ENCODE results near the gene PCNX3.
A peak's percentile ranks its signal among the peaks of the same experiment; 100 is the strongest.

PCNX3 gene

DNA sequence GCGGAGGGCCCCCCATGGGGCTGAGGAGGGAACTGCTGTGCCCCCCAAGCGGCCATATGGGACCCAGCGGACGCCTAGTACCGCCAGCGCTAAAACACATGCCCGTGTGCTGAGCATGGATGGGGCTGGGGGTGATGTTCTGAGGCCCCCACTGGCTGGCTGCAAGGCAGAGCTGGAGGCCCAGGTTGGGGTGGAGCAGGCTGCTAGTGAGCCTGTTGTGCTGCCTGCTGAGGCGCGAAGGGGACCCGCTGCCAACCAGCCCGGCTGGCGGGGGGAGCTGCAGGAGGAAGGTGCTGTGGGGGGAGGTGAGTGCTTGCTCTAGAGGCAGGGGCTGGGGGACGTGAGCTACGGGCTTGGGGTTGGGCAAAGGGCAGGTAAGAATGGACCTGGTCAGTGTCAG is 3.2 kb downstream of the PCNX3 start:
- no peak for DNase-seq (ENCODE audit: extremely low read depth in 1 of 2, low read depth in 1 of 2)

DNA sequence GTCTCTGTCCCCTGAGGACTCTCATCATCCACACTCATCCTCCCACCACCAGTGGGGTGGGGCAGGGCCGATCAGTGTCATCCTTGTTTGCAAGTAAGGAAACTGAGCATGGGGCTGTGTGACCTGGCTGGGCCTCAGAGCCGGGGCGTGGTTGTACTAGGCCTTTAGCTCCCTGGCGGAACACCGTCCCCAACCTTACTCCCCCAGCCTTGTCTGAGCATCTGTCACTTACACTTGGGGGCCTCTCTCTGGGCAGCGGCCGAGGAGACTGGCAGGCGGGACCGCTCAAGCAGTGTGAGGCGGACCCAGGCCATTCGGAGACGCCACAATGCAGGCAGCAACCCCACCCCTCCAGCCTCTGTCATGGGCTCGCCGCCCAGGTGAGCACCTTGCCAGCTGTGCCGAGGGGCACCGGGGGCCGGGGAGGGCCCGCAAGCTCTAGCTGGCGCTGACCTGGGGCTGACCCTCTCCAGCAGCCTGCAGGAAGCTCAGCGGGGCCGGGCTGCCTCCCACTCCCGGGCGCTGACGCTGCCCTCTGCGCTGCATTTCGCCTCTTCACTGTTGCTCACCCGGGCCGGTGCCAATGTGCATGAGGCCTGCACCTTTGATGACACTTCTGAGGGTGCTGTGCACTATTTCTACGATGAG is 3.8 kb downstream of the PCNX3 start:
- DNase-seq (ENCODE audit: extremely low read depth in 1 of 2, low read depth in 1 of 2) = no peak

DNA sequence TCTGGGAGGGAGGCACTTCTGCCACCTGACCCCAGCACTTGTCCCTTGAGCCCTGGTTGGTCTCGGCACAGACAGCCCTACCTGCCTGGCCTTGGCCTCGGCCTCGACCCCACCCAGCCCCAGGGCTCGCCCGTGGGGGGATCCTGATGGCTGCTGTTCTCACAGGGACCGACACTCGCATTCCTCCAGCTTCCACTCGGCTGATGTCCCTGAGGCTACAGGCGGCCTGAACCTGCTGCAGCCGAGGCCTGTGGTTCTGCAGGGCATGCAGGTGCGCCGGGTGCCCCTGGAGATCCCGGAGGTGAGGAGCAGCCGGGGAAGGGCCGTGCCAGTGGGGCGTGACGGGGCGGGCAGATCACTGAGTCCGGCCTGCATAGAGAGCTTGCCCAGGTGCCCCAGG is 5.1 kb downstream of the PCNX3 start:
- no peak for DNase-seq (ENCODE audit: extremely low read depth in 1 of 2, low read depth in 1 of 2)

DNA sequence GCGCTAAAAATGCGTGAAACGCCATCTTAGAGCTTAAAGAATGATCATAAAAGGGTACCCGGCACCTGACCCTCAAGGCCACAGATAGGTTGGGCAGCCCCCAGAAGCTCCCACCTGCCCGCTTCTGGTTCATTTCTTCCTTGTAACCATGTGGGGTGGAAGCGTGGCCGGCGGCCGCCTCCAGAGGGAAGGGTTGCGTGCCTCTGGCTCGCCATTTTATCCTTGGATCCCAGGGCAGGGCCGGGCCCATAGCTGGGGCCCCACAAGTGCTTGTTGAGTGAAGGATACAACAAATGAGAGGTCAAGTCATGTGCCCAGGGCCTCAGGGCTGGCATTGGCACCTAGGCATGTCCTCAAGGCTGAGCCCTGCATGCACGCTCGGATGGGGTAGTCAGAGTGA is 5.9 kb downstream of the PCNX3 start:
- no peak for DNase-seq (ENCODE audit: extremely low read depth in 1 of 2, low read depth in 1 of 2)

DNA sequence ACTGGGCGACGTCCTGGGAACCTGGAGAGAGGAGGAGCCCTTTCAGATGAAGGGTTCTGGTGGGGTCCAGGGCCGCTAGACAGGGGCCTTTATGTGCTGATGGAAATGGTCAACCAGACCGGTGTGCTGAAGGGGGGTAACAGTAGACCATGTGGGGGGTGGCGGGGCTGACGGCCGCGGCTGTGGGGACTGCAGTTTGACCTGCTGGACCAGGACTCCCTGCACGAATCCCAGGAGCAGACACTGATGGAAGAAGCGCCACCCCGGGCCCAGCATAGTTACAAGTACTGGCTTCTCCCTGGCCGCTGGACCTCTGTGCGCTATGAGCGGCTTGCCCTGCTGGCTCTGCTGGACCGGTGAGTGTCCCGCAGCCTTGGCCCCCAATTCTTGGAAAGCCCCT is 6.4 kb downstream of the PCNX3 start:
- no peak for DNase-seq (ENCODE audit: extremely low read depth in 1 of 2, low read depth in 1 of 2)

DNA sequence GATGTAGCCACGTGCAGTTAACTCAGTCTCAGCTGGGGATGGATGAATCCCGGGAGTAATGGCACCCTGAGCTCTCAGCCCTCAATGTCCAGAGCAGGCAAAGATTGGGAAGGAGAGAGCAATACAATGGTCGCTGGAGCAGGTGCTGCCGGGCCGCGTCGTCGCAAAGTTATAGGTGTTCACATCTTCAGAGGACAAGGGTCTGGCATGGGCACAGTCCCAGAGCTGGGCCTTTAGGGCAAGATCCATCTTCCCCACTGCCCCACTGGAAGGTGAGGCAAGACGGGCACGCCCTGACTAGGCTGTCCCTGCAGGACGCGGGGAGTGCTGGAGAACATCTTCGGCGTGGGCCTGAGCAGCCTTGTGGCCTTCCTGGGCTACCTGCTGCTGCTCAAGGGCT is 7.6 kb downstream of the PCNX3 start:
- DNase-seq (ENCODE audit: extremely low read depth in 1 of 2, low read depth in 1 of 2) = no peak

DNA sequence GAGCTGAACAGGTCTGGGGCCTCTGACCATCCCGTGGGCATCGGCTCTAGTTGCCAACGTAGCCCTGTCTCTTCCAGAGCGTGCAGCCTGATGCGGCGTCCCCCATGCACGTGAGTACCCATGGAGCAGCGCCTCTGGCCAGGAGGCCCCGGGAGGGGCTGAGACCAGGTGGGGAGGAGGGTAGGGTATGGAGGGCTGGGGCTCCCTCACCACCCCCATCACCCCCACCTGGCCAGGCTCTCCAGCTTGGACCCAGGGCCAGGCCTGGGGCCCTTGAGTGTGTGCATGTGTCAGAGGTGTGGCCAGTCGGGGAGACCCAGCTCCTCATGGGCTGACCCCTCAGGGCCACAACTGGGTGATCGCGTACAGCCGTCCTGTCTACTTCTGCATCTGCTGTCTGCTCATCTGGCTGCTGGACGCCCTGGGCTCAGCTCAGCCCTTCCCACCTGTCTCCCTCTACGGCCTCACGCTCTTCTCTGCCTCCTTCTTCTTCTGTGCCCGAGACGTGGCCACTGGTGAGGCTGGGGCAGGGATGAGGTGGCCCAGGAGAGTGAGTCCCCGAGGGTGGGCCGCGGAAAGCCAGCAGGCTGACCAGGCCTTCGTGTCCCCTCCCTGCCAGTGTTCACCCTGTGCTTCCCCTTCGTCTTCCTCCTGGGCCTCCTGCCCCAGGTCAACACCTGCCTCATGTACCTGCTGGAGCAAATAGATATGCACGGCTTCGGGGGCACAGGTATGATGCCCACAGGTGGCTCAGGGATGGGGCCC is 8.5 kb downstream of the PCNX3 start:
- DNase-seq (ENCODE audit: extremely low read depth in 1 of 2, low read depth in 1 of 2) = no peak

DNA sequence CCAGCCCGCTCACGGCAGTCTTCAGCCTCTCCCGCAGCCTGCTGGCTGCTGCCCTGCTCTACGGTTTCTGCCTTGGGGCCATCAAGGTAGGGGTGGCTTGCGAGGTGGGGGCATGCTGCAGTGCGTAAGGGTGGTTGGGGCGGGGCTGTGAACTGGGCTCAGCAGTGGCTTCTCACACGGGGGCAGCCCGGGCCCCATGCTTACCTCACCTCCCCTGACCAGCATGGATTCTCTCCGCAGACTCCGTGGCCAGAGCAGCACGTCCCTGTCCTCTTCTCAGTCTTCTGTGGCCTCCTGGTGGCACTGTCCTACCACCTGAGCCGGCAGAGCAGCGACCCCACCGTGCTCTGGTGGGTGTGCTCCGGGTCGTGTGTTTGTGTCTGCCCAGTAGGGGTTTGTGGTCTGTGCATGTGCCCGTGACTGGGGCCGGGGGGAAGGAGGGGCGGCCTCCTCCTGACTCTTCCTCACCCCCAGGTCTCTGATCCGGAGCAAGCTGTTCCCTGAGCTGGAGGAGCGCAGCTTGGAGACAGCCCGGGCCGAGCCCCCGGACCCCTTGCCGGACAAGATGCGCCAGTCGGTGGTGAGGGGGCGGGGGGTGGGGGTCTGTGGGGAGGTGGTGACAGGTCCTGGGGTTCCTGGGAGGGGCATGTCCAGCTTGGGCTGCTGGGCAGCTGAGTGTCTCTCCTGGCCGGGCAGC is 9.5 kb downstream of the PCNX3 start:
- no peak for DNase-seq (ENCODE audit: extremely low read depth in 1 of 2, low read depth in 1 of 2)

DNA sequence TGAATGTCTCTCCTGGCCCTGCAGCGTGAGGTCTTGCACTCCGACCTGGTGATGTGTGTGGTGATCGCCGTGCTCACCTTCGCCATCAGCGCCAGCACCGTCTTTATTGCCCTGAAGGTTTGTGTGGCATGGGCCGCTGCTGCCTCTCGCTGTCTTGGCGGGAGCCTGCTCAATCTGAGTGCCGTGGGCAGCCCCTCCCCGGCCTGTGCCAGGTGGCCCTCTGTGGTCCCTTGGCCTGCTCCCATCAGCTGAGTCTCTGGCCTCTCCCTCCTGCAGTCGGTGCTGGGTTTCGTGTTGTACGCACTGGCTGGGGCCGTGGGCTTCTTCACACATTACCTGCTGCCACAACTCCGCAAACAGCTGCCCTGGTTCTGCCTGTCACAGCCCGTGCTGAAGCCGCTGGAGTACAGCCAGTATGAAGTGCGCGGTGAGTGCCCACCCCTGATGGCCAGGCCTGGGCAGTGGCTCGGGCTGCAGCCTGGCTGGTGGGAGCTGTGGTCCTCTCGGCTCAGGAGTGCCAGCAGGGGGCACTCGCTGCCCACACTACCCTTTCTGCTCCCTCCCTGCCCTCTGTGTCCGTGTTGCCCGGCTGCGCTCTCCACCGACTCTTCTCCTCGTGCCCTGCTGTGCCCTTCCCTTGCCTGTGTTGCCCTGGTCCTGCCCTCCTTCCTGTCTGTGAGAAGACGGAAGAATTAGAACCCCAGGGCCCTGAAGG is 10.2 kb downstream of the PCNX3 start:
- DNase-seq (ENCODE audit: extremely low read depth in 1 of 2, low read depth in 1 of 2) = peak in 1 of 2 donors; percentile 39

DNA sequence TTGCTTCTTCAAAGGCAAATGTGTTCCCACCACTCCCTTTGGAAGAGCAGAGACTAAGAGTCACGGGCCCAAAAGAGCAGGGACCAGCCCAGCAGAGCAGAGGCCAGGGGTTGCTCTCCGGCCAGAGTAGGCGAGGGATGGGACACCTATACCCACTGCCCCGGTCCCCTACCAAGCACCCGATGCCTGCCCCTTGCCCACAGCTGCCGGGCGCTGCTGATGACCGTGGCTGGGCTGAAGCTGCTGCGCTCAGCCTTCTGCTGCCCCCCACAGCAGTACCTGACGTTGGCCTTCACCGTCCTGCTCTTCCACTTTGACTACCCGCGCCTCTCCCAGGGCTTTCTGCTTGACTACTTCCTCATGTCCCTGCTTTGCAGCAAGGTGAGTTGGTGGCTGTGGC is 11.6 kb downstream of the PCNX3 start:
- DNase-seq (ENCODE audit: extremely low read depth in 1 of 2, low read depth in 1 of 2) = no peak

DNA sequence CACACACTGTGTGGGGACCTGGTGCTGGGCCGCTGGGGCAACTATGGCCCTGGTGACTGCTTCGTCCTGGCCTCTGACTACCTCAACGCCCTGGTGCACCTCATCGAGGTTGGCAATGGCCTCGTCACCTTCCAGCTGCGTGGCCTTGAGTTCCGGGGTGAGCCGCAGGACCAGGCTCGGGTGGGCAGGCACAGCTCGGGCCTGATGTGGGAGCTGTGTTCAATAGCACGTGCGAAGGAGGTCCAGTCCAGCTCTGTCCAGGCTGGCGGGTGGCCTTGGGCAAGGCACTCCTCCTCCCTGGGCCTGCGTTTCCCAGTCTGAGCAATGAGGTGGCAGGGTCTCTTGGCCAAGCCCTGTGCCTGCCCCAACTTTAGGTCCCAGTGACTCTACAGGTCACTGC is 14.0 kb downstream of the PCNX3 start:
- DNase-seq (ENCODE audit: extremely low read depth in 1 of 2, low read depth in 1 of 2) = no peak

DNA sequence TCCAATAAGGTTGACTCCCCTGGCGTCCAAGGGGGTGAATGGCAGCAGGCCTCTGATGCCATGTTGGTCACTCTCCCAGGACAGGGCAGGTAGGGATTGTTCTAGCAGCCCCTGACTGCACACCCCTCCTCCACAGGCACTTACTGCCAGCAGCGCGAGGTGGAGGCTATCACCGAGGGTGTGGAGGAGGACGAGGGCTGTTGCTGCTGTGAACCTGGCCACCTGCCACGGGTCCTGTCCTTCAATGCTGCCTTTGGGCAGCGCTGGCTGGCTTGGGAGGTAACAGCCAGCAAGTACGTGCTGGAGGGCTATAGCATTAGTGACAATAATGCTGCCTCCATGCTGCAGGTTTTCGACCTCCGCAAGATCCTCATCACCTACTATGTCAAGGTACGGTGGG is 14.6 kb downstream of the PCNX3 start:
- DNase-seq (ENCODE audit: extremely low read depth in 1 of 2, low read depth in 1 of 2) = no peak

DNA sequence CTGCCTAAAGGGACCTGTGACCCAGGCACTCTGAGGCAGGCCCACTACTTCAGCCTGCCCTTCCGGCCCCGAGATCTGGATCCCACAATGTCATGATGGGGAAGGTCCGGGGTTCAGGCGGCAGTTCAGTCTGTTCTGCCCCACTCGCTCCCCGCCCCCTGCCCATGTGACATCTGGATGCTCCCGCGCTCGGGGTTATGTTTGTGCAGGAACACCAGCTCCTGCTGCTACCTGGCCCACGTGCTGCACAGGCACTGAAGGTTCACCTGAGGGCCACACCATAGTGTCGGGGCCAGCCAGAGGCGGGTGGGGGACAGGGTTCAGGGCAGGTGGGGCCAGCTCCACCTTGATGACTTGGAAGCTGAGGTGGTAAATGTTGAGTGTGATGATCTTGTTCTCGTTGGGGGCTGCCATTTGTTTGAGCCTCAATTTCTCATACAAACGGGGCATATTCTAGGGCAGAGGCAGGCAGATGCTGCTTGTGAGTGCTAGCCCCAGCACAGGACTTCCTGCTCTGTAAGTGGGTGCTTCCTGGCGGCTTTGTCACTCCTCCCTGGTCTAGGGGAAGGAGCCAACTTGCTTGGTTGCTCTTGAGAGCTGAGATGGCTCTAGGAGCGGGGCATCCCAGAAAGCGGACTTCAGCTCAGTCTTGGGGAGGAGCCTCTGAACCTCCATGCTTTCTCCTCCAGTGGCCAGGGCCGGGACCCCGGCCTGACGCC is 18.0 kb downstream of the PCNX3 start:
- DNase-seq (ENCODE audit: extremely low read depth in 1 of 2, low read depth in 1 of 2) = no peak

DNA sequence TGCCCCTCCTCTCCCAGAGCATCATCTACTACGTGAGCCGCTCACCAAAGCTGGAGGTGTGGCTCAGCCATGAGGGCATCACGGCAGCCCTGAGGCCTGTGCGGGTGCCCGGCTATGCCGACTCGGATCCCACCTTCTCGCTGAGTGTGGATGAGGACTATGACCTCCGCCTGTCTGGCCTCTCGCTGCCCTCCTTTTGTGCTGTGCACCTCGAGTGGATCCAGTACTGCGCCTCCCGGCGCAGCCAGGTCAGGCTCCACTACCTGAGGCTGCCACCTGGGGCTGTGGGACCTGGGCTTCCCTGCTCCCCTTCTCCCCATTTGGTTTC is 18.5 kb downstream of the PCNX3 start:
- no peak for DNase-seq (ENCODE audit: extremely low read depth in 1 of 2, low read depth in 1 of 2)

DNA sequence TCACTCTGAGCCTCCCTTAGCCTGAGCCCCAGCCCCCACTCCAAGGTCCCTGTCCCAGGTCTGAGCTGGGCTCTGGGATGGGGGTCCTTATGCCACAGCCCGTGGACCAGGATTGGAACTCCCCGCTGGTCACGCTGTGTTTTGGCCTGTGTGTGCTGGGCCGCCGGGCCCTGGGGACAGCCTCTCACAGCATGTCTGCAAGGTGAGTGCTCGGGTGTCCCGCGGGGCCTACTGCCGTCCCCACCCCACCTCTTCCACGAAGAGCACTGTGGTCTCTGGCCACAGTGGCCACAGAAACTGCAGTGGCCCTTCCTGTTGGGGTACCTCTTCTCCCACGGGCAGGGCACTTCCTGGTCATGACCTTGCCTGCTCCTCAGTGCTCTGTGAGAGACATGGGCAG is 18.9 kb downstream of the PCNX3 start:
- DNase-seq (ENCODE audit: extremely low read depth in 1 of 2, low read depth in 1 of 2) = no peak

DNA sequence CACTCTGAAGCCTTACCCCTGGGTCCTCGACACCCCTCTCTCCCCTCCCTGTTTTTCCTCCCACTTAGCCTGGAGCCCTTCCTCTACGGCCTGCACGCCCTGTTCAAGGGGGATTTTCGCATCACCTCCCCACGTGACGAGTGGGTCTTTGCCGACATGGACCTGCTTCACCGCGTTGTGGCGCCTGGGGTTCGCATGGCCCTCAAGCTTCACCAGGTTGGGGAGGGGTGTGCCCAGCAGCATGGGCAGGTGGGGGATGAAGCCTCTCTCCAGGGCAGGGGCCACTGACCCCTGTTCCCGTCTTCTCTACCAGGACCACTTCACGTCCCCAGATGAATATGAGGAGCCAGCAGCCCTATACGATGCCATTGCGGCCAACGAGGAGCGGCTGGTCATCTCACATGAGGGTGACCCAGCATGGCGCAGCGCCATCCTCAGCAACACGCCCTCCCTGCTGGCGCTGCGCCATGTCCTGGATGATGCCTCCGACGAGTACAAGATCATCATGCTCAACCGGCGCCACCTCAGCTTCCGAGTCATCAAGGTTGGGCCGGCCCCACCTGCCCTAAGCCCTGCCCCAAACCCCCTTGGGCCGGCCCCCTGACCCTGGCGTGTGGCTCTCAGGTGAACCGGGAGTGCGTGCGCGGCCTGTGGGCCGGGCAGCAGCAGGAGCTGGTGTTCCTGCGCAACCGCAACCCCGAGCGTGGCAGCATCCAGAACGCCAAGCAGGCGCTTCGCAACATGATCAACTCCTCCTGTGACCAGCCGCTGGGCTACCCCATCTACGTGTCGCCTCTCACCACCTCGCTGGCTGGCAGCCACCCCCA is 19.5 kb downstream of the PCNX3 start:
- no peak for DNase-seq (ENCODE audit: extremely low read depth in 1 of 2, low read depth in 1 of 2)

DNA sequence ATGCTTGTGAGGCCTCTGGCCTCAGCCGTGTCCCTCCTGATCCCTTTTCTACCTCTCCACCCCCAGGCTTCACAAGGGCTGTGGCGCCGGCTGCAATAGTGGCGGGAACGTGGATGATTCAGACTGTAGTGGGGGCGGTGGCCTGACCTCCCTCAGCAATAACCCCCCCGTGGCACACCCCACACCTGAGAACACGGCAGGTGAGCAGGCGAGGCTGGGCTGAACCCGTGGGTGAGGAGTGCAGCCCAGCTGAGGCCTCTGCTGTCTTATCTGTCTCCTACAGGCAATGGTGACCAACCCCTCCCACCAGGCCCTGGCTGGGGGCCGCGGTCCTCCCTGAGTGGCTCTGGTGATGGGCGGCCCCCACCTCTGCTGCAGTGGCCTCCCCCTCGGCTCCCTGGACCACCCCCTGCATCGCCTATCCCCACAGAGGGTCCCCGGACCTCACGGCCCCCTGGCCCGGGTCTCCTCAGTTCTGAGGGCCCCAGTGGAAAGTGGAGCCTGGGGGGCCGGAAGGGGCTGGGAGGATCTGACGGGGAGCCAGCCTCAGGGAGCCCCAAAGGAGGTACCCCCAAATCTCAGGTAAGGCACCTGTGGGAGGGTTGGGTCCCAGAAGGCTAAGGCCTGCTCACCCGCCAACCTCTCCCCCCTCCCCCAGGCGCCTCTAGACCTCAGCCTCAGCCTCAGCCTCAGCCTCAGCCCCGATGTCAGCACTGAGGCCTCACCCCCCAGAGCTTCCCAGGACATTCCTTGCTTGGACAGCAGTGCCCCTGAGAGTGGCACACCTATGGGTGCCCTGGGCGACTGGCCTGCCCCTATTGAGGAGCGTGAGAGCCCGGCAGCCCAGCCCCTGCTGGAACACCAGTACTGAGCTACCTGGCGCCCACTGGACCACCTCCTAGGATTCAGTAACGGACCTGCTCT is 20.8 kb downstream of the PCNX3 start:
- no peak for DNase-seq (ENCODE audit: extremely low read depth in 1 of 2, low read depth in 1 of 2)

DNA sequence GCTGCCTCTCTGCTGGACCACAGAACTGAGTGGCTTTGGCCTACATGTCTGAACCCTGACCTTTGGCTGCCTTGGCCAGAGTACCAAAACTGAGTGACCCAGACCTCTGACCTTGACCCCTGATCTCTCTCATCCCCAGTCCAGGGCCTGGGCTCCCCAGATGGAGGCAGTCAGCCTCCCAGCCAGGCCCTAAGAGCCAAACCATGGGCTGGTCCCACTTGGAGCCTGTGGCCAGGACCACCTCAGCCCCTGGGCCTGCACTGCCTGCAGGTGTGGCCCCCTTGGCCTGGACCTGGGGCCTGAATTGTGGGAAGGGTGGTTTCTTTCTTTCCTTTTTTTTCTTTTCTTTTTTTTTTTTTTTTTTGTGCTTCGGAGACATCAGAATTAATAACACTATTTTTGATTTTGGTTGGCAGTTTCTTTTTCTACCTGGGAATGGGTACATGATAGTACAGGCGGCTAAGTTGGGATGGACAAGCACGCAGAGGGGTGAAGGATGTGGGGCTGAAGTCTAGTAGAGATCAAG is 21.5 kb downstream of the PCNX3 start:
- no peak for DNase-seq (ENCODE audit: extremely low read depth in 1 of 2, low read depth in 1 of 2)
